Amygdala (tissue), 56 donors: ENCODE data around the gene EP400.
"Not testable (repeated sequence)": the region's sequence is repeated elsewhere in the genome, so short reads cannot be mapped to it uniquely, and the experiment has no call there.

Experiments
- DNase-seq, 56 donors: peaks; one replicate each; lab custom pipeline; 2025; lab: John Stamatoyannopoulos, UW

The EP400 gene

GRCh38 chr12:131947482-131948027 is 2.2 kb upstream of the EP400 start:
- DNase-seq, result no peak

DNA sequence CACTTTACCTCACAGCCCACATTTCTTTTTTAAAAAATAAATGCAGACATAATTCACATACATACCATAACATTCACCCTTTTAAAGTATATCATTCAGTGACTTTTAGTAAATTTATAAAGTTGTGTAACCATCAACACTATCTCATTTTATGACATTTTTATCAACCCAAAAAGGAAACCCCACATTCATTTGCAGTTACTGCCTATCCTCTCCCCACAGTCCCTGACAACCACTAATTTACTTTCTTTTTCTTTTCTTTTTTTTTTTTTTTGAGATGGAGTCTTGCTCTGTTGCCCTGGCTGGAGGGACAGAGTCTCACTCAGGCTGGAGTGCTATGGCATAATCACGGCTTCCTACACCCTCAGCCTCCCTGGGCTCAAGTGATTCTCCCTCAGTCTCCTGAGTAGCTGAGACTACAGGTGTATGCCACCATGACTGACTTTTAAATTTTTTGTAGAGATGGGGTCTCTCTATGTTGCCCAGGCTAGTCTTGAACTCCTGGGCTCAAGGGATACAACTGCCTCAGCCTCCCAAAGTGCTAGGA is 1.5 kb upstream of the EP400 start:
- no peak for DNase-seq

DNA sequence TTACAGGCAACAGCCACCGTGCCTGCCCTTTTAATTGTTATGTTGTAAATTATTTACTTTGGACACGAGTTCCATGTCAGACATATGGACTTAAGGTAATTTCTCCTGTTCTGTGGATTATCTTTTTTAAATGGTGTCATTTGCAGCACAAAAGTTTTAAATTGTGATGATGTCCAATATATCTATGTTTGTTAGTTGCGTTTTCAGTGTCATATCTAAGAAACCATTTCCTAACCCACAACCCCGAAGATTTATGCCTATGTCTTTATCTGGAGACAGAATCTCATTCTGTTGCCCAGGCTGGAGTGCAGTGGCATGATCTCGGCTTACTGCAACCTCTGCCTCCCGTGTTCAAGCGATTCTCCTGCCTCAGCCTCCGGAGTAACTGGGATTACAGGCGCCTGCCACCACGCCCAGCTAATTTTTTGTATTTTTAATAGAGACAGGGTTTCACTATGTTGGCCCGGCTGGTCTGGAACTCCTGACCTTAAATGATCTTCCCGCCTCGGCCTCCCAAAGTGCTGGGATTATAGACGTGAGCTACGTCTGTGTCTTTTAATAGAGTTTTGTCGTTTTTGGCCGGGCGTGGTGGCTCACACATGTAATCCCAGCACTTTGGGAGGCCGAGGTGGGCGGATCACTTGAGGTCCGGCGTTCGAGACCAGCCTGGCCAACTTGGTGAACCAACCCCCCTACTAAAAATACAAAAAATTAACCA is 870 bp upstream of the EP400 start:
- DNase-seq, result not testable (repeated sequence)

- DNase-seq, result no peak
Observed at GRCh38 chr12:131950182-131950913, 606 bp downstream of the EP400 start.

DNA sequence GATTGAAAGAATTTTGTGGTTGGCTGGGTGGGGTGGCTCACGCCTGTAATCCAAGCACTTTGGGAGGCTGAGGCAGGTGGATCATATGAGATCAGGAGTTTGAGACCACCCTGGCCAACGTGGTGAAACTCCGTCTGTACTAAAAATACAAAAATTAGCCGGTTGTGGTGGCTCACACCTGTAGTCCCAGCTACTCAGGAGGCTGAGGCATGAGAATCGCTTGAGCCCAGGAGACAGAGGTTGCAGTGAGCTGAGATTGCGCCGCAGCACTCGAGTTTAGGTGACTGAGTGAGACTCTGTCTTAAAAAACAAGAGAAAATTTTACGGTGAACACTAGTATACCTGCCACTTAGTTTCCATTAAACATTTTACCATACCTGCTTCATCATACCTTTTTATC is 4.1 kb downstream of the EP400 start:
- not testable (repeated sequence) for DNase-seq

GRCh38 chr12:131954460-131954859 is 4.7 kb downstream of the EP400 start:
- not testable (repeated sequence) for DNase-seq

GRCh38 chr12:131959116-131959515 is 9.4 kb downstream of the EP400 start:
- no peak for DNase-seq

DNA sequence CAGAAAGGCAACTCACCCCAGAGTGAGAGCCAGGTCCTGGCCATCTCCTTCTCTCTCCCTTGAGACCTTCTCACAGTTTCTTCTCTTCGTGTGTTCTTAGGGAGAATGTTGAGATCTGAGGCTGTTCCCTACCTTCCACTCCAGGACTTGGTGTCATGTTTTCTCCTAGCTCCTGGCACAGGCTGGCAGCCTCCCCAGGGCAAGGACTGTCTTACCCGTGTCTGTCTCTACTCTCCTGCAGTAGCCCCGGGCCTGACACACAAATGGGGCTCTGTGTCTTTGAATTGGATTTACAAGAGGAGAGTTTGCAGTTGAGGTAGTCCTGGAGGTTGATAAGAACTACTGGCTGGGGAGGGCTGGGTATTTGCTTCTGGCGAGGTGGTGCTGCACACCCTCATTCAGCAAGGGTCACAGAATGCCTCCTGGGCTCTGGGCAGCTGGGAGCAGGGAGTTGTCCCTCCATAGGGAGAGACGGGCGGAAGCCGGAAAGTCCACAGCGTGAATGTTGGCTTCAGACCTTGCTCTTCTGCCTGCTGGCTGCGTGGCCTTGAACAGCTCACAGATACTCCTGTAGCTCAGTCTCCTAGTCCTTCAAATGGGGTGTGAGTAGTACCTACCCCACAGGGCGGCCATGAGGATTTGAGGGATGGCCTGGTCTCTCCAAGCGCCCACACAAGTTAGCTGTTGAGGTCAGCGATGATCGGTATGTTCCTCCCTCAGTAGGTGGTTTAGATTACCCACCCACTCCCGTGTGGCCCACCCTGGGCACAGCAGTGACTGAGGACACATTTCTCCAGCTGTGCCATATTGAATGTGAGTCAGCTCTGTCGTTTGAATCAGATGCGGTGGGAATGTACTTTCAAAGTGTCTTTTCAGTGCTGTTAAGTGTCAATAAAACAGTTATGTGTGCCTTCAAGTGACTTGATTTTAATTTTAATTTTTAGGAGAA is 10.2 kb downstream of the EP400 start:
- no peak for DNase-seq

- not testable (repeated sequence) for DNase-seq
Observed at GRCh38 chr12:131960590-131961325, 11.0 kb downstream of the EP400 start.

DNA sequence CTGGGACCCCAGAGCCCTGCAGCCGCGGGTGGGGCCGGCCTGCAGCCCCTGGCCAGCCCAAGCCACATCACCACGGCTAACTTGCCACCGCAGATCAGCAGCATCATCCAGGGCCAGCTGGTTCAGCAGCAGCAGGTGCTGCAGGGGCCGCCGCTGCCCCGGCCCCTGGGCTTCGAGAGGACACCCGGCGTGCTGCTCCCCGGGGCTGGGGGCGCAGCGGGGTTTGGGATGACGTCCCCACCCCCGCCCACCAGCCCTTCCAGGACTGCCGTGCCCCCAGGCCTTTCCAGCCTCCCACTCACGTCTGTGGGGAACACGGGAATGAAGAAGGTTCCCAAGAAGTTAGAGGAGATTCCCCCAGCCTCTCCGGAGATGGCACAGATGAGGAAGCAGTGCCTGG is 11.6 kb downstream of the EP400 start:
- not testable (repeated sequence) for DNase-seq

- DNase-seq, result no peak
Observed at GRCh38 chr12:131962069-131962468, 12.3 kb downstream of the EP400 start.

DNA sequence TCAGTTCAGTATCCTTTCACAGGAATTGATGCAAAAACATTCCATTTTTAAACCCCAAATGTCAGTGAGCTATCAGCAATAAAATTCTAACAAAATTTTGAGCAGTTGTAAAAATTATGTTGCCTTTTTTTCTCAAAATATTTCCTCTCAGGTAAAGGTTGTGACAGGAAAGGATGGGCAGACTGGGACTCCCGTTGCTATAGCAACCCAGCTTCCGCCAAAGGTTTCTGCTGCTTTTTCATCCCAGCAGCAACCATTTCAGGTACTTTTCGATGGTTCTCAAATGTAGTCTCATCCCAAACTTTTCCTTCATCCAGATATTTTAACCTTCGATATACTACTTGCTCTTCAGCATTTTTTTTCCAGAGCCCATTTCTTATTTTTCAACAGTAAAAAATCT is 13.6 kb downstream of the EP400 start:
- no peak for DNase-seq

DNA sequence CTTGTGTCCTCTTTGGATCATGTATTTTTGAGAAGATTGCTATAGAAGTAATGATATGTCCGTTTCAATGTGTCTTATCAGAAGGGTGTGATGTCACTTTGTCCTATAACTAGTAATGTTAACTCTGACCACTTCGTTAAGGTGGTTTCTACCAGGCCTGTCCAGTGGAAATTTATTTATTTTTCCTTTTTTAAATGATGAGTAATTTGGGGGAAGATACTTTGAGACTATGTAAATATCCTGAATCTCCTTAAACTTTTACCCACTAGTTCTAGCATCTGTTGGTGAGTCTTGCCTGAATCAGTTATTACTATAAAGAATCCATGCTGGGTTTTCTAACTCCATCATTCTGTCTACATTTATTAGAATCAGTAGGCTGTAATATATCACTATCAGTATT is 15.3 kb downstream of the EP400 start:
- DNase-seq, result no peak

GRCh38 chr12:131971226-131971625 is 21.5 kb downstream of the EP400 start:
- no peak for DNase-seq

DNA sequence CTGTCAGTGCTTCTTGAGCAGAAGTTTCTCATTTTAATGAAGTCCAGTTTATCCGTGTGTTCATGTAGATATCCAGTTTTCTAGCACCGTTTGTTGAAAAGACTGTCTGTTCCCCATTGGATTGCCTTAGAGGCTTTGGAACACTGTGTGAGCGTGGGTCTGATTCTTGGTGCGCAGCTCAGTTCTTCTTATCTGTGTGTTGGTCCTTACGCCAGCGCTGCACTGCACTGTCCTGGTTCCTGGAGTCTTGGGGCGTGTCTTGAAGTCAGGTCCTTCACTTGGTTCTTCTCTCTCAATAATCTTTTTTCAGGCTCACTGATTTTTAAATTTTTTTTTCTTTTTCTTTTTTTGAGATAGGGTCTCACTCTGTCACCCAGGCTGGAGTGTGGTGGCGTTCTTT is 25.5 kb downstream of the EP400 start:
- DNase-seq, result no peak

DNA sequence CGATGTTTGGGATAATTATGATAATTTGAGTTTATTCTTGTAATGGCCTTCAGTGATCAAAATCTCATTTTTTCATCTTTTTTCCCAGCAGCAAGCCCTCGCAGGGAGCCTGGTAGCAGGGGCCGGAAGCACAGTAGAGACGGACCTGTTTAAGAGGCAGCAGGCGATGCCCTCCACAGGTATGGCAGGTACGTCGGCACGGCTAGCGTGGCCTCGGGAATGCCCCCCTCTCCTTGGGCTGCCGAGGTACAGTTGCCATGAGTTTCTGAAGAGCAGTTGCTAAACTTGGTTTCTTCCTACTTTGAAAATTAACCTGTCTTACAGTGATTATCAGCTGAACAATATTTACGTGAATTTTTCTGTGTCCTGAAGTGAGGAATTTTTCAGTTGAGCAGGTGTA is 29.9 kb downstream of the EP400 start:
- DNase-seq, result no peak

GRCh38 chr12:131980263-131980662 is 30.5 kb downstream of the EP400 start:
- no peak for DNase-seq

DNA sequence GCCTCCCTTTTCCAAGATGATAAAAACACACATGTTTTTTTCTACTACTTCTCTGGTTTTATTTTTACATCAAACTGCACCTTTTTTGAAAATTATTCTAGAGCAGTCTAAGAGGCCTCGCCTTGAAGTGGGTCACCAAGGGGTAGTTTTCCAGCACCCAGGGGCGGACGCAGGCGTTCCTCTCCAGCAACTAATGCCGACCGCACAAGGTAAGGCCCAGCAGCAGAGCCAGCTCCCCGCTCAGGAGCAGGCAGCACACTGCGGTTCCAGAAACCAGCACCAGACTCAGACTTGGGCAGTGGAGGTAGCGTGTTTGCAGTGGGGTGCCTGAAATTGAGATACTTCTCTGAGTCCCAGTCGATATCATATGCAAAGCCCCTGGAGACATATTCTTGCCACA is 31.6 kb downstream of the EP400 start:
- DNase-seq, result no peak

DNA sequence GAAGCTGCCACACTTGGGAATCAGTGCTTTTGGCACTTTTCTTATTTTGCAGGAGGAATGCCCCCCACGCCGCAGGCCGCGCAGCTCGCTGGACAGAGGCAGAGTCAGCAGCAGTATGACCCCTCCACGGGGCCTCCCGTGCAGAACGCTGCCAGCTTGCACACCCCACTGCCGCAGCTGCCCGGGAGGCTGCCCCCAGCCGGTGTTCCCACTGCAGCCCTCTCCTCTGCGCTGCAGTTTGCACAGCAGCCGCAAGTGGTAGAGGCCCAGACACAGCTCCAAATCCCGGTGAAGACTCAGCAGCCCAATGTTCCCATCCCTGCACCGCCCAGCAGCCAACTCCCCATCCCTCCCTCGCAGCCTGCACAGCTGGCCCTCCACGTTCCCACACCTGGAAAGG is 32.3 kb downstream of the EP400 start:
- no peak for DNase-seq

GRCh38 chr12:131983026-131983425 is 33.3 kb downstream of the EP400 start:
- no peak for DNase-seq
